ENCODE data around the gene VPS37C. TPM values are rescaled to one million over a fixed set of nuclear protein-coding genes. Genes with fewer than 3 reads are reported as not detected.

The VPS37C gene
- total and polyA plus RNA-seq, 9 of the 15 experiments (the other 6 are each of a cell fraction or from before 2014, with no cell fraction given): 0.62 to 29.8 (median 11.5) TPM

DNA sequence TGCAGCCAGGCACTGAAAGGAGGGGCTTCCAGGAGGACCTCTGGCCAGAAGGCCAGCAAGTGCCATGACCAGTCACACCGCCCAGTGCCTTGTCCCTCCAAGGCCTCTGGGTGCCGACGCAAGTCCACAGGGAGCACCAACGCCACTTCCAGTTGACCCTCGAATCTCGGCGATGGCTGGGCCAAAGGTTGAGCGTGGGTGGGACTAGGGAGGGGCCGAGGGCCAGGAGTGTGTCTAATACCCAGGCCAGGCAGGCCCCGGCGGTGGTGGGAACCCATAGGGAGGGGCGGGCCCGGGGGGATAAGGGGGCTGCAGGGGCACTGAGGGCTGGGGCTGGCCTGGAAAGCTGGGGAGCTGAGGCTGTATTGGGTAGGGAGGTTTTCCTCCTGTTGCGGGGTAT lies 29.6 kb downstream of the VPS37C start (continued):
- TF ChIP-seq, protein P1, sequence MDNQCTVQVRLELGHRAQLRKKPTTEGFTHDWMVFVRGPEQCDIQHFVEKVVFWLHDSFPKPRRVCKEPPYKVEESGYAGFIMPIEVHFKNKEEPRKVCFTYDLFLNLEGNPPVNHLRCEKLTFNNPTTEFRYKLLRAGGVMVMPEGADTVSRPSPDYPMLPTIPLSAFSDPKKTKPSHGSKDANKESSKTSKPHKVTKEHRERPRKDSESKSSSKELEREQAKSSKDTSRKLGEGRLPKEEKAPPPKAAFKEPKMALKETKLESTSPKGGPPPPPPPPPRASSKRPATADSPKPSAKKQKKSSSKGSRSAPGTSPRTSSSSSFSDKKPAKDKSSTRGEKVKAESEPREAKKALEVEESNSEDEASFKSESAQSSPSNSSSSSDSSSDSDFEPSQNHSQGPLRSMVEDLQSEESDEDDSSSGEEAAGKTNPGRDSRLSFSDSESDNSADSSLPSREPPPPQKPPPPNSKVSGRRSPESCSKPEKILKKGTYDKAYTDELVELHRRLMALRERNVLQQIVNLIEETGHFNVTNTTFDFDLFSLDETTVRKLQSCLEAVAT (IDR thresholded peaks at IDR 0.05): no peak
- TF ChIP-seq GABPA (tag; conservative IDR thresholded peaks at IDR 0.05; ENCODE audit: low read depth): no peak
- no peak for TF ChIP-seq ZNF263 (CRISPR knock-in tag; IDR thresholded peaks at IDR 0.05; ENCODE audit: borderline replicate concordance)
- no peak for TF ChIP-seq NR1H2 (CRISPR knock-in tag; IDR thresholded peaks at IDR 0.05)

DNA sequence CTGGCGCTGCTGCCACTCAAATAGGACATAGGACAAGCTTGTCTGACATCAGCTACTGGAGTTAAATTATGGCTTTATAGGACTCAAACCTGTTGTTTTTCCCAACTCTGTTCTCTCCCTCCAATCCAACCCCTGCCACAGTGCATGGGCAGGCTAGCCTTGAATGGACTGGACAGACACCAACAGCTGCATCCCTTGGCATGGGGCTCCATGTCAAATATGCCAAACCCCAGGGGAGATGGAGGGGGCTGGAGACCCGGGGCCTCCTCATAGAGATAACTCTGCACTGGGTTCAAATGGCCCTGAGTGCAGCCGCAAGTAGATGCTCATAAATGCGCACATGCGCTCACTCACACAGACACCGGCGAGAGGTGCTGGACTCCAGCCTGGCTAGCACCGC lies 30.0 kb downstream of the VPS37C start:
- in situ Hi-C loops (cut with MboI): no loop called here
- Histone ChIP-seq H2AFZ (ENCODE audit: low read depth, low read length) (no peak overlapping the region), H3K9me1 (ENCODE audit: control insufficient read depth, insufficient read depth, low read length) (peaks cover 6% of the 10 kb centered on the region), H3K4me1 (replicated peaks in 1 of 2; ENCODE audit: control insufficient read depth in 2 of 2, insufficient read depth in 2 of 2, low read length in 2 of 2) (peaks cover 0 to 17% of the 10 kb centered on the region in 2 experiments; a peak in 2 of 5 replicates), H4K20me1 (replicated peaks; ENCODE audit: control insufficient read depth, insufficient read depth, low read length) (peaks cover 5% of the 10 kb centered on the region; the same call in 1 of the 2 replicates), H3K4me2 (ENCODE audit: insufficient read depth, low read length) (no peak overlapping the region), H3K27ac (ENCODE audit: extremely low read depth, low read depth, low read length) (no peak overlapping the region), H3K36me3 (ENCODE audit: control insufficient read depth, insufficient read depth, low read length) (peaks cover 18% of the 10 kb centered on the region; the same call in 2 of the 3 replicates), H3K9me3 (replicated peaks; ENCODE audit: control insufficient read depth, insufficient read depth, low read depth, low read length) (no peaks in the 10 kb centered on the region), H3K27me3 (ENCODE audit: control insufficient read depth in 2 of 2, insufficient read depth in 2 of 2, low read length in 2 of 2) (peaks cover 4 to 10% of the 10 kb centered on the region in 2 experiments; a peak in 4 of 5 replicates), H3K79me2 (ENCODE audit: control insufficient read depth, insufficient read depth, low read length) (no peaks in the 10 kb centered on the region), H3K9ac (ENCODE audit: insufficient read depth in 1 of 2, low read depth in 2 of 2, low read length in 2 of 2) (no peak overlapping the region), H3K4me3 (no peak overlapping the region)
- 91% methylated on average over 8 of the region's 8 CpGs for WGBS (ENCODE audit: insufficient coverage, low coverage, missing lambda C conversion rate)
- no peak for TF ChIP-seq ELF1 (tag; IDR thresholded peaks at IDR 0.05)
- TF ChIP-seq ELF2 (CRISPR knock-in tag; IDR thresholded peaks at IDR 0.05): no peak
- TF ChIP-seq MEF2D (tag; conservative IDR thresholded peaks at IDR 0.05; ENCODE audit: low read depth): no peak
- no peak for TF ChIP-seq TAL1 (IDR thresholded peaks at IDR 0.05)
- TF ChIP-seq, protein P2, sequence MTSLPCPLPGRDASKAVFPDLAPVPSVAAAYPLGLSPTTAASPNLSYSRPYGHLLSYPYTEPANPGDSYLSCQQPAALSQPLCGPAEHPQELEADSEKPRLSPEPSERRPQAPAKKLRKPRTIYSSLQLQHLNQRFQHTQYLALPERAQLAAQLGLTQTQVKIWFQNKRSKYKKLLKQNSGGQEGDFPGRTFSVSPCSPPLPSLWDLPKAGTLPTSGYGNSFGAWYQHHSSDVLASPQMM (CRISPR knock-in tag; IDR thresholded peaks at IDR 0.05): no peak
- no peak for TF ChIP-seq SAFB (IDR thresholded peaks at IDR 0.05; ENCODE audit: borderline replicate concordance, low read depth, low read length)
- TF ChIP-seq HCFC1 (IDR thresholded peaks at IDR 0.05; ENCODE audit: low read depth, low read length): no peak
- TF ChIP-seq, protein P3, sequence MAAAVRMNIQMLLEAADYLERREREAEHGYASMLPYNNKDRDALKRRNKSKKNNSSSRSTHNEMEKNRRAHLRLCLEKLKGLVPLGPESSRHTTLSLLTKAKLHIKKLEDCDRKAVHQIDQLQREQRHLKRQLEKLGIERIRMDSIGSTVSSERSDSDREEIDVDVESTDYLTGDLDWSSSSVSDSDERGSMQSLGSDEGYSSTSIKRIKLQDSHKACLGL (CRISPR knock-in tag; IDR thresholded peaks at IDR 0.05; ENCODE audit: borderline replicate concordance, poor library complexity, severe bottlenecking): no peak
- TF ChIP-seq, protein P4, sequence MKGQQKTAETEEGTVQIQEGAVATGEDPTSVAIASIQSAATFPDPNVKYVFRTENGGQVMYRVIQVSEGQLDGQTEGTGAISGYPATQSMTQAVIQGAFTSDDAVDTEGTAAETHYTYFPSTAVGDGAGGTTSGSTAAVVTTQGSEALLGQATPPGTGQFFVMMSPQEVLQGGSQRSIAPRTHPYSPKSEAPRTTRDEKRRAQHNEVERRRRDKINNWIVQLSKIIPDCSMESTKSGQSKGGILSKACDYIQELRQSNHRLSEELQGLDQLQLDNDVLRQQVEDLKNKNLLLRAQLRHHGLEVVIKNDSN (CRISPR knock-in tag; IDR thresholded peaks at IDR 0.05): no peak
- TF ChIP-seq, protein P5, sequence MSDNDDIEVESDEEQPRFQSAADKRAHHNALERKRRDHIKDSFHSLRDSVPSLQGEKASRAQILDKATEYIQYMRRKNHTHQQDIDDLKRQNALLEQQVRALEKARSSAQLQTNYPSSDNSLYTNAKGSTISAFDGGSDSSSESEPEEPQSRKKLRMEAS (CRISPR knock-in tag; IDR thresholded peaks at IDR 0.05): no peak
- CTCF ChIA-PET (ENCODE audit: low intra/inter-chr PET ratio): no interaction called here
- no TSS peak for BruUV-seq (replicated peaks)
- ATAC-seq (no peak), DNase-seq (ENCODE audit: extremely low read depth in 1 of 4, low spot score in 3 of 4) (no peak), FAIRE-seq (no peak)
- intact Hi-C loops (cut with micrococcal nuclease): loop anchor here (5.0 kb wide), 1 partner anchor 256 kb away; no protein-coding TSS in a partner anchor
- POLR2A ChIA-PET: interaction anchor here (0.7 to 0.8 kb wide), 2 partner anchors 9 to 19 kb away, joined by 3 to 4 read pairs; no protein-coding TSS in a partner anchor
